ENCODE data around the gene PPA2.
"Not testable (repeated sequence)": the region's sequence is repeated elsewhere in the genome, so short reads cannot be mapped to it uniquely, and the experiment has no call there.

PPA2 gene

DNA sequence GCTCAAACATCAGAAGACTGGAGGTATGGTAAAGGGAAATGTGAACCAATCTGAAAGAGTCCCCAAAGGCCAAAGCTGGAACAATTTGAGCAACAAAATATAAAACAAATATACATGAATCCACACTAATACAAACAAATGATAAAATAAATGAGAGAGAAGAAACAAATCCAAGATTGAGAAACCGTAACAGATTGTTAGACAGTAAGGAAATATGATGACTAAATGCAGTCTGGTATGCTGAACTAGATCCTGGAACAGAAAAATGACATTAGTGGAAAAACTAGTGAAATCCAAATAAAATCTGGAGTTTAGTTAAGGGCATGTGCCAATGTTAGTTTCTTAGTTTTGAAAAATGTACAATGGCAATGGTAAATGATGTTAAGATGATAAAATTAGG is 15.9 kb downstream of the PPA2 start:
- no peak for DNase-seq

DNA sequence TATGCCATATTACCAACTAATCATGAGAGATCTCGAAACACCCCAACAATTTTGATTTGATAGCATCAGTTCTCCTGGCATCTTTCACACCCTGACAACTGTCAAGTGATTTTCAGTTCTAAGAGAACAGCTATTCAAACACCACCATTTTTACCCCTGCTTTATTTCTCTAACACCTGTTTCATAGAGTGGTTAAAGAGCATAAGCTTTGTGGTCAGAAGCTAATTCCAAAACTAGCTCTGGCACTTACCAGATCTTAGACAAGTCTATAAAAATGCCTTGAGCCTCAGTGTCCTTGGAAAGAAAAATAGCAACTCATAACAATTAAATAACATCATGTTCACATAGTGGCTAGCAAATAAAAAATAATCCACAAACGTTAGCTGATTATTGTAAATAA is 17.9 kb downstream of the PPA2 start:
- no peak for DNase-seq

DNA sequence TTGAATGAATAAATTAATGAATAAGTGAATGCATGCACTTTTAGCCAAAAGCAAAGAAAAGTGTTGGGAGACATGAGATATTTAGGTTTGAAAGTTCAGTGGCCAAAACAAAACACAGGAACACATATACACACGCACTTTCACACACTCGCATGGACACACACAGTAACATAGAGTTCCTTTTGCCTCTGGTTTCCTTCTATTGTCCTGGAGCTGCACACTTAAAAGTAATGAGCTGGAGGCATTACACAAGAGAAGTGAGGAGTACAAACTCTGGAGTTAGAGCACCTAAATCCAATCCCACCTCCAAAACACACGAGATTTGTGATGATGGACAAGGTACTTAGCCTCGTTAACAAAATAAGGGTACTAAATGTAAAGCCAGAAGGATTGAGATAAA is 18.7 kb downstream of the PPA2 start:
- DNase-seq, result no peak

DNA sequence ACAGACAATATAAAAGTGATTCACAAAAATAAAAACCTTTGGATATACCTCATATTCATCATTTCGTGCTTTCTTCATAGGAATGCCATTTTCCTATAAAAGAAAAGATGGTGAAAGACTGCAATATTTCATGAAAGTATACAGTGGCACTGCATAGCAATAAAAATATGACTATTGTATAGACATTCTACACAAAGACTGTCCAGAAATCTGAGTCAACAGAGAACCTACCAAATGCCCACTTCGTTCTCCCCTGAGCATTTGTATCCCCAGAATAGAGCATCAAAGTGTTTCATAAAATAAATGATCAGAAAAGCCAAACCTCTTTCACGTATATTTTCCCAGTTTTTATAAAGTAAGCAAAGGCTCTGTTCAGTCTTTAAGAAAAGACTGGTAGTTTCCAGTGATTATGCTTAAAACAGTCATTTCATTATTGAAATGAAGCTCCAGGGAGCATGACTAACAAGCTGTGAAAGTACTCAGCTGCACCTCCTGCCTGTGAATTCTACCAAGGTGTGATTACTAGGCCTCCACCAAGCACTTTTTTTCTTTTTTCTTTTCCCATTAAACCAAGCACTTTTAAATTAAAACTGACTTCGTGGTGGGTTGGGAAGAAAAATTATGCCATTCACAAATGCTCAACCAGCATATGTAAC is 20.2 kb downstream of the PPA2 start:
- DNase-seq, result no peak

DNA sequence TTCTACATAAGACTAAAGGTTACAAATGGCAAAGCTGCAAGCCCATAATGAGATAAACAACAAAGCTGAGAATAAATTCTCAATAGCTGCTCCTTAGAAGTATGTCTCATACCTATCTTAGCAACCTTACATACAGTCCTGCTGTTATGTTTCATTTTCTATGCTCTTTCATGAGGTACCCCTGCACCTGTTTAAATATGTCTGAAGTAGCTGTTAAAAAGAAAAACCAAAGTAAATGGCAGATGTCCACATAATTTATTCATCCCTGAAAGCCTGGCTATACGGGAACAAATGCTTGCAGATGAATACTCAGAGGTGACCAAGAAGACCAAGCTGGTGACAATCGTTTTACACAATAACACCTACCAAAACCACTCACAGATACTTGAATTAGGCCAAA is 22.5 kb downstream of the PPA2 start:
- DNase-seq, result no peak

DNA sequence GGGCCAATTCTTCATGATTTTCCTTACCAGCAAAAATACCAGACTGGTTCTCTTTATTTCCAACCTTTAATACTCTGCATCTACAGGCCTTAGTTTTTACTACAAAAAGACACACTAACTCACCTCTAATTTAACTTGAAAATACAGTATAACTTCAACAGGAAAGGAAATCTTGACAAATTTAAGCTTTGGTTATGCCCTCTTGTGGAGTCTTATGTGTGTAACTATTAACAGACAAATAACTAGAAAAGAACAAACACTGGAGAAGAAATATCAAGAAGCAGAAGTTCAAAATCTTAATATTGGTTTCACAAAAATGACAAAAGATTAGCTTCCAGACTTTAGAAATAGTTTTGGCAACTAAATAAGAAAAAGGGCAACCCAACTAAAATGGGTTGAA is 33.0 kb downstream of the PPA2 start:
- DNase-seq, result no peak

DNA sequence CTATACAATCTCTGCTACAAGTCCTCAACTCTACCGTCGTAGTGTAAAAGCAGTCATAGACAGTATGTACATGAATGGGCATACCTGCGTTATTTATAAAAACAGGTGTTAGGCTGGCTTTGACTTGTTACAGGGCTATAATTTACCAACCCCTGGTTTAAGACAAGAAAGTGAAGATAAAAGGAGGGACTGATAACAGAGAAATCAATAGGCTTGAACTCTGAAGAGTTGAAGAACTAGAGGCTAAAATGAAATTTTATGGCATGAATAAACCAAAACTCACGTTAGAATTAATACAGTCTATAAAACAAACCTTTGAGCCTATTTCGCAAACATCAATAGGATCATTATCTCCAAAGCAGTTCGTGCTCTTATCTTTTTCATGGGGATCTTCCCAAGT is 36.2 kb downstream of the PPA2 start:
- DNase-seq, result no peak

DNA sequence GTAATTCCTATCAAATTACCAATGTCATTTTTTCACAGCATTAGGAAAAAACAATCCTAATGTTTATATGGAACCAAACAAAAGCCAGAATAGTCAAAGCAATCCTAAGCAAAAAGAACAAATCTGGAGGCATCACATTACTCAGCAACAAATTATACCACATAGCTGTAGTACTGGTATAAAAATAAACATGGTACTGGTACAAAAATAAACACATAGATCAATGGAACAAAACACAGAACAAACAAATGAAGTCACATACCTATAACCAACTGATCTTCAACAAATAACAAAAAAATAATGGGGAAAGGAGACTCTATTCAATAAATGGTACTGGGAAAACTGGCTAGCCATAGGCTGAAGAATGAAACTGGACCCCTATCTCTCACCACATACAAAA is 37.4 kb downstream of the PPA2 start:
- DNase-seq, result no peak

DNA sequence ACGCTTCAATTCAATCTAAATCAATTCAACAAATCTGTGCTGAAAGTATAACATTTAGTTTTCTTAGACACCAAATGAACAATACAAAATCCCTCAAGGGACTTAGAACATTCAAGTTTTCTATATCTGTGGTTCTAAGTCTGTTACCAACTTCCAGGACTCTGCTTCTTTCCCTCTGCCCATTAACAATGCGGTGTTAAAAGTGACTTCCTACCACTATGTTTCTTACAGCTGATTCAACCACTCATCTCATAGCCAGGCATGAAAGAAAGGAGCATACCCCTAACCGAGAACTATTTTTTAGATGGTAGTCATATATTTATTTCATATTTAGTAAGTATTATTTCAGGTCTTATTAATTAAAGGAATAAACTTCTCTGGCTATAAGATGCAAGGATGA is 38.9 kb downstream of the PPA2 start:
- DNase-seq, result no peak

DNA sequence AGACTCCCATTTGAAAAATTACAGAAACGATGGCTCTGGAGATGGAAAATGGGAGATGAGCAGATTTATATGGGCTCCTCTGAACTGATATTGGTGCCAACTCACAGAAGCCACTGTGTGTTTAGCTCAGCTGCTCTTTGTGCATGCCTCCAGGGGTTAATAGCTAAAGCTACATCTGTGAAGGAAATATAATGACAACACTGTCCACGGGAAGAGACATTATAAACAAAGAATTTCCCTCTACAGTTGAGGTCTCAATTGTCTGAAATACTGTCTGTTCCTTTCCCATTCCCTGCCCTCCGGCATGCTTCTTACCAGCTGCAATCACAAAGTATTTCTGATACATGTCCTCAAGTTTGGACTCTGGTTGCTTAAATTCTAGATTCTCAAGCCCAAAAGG is 40.4 kb downstream of the PPA2 start:
- DNase-seq, result no peak

DNA sequence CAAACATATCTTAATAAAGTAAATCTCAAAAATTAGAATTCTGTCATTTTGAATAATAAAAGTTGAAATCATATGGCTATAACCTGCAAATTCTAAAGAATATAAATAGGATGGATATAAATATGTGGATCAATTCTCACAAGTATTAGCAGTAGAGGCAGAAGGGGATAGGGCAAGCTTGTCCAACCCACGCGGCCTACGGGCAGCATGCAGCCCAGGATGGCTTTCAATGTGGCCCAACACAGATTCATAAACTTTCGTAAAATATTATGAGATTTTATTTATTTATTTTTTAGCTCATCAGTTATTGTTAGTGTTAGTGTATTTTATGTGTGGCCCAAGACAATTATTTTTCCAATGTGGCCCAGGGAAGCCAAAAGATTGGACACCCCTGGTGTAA is 41.4 kb downstream of the PPA2 start:
- no peak for DNase-seq

DNA sequence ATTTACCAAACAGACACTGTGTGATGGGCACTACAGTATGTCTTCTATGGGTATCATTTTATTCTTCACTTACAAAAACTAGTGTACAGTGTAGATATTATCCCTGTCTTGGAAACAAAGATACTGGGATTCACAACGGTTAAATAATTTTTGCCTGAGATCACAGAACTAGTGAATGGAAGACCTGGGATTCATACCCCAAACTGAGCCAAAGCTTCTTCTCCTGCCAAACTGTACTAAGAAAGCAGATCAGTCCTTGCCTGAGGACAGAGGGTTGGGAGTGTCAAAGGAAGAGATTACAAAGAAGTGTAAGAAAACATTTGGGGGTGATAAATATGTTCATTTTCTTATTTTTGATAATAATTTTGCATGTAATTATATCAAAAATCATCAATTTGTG is 43.1 kb downstream of the PPA2 start:
- DNase-seq, result no peak

DNA sequence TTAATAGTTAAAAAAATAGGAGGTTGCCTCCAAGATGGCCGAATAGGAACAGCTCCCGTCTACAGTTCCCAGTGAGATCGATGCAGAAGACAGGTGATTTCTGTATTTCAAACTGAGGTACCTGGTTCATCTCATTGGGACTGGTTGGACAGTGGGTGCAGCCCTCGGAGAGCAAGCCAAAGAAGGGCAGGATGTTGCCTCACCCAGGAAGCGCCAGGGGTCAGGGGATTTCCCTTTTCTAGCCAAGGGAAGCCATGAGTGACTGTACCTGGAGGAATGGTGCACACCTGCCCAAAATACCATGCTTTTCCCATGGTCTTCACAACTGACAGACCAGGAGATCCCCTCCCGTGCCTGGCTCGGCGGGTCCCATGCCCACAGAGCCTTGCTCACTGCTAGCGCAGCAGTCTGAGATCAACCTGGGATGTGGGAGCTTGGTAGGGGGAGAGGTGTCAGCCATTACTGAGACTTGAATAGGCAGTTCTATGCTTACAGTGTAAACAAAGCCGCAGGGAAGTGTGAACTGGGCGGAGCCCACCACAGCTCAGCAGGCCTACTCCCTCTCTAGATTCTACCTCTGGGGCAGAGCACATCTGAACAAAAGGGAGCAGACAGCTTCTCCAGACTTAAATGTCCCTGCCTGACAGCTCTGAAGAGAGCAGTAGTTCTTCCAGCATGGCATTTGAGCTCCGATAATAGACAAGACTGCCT is 47.5 kb downstream of the PPA2 start:
- no peak for DNase-seq

DNA sequence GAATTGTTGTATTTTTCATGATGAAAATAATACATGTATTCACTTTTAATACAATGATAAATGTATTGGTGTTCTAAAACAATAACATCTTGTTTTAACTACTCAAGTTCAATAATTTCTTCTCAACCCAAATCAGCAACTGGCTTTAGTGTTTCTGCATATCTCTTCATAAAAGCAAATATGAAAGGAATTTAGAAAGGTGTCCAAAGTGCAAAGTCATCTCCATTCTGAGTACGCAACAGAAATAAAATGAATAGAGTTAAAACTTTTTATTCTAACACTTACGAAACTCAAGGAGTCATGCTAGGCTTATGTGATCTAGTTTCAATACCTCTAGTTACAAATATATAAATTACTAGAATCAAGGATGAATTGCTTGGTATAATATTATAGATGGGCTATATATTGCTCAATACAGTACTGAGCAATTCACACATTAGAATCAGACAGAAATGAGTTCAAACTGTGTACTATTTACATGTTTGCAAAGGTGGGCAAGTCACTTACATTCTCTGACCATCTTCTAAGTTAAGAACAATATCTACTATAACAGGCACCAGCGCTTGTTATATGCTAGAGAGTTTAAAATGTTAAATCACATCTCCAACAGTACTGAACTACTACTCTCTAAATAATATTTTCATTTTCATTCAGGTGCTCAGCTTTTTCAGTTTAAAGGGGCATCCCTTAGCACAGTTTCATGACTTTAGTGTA is 51.5 kb downstream of the PPA2 start:
- DNase-seq, result no peak

DNA sequence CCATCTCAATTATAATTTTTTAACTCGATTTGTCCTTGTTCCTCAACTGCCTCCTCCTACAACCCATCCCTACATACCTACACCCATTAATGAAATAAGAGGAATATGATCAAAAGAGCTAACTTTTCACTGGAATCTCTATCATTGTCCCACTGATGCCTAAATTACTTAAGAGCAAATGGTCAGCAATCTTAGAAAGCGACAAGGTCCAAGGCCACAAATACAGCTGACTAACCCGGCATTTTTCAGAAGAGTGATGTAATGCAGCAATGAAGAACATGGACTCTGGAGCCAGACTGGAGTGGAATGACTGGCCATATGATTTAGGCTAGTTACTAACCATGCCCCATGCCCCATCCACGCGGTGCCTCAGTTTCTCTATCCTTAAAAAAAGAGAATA is 56.2 kb downstream of the PPA2 start:
- no peak for DNase-seq

DNA sequence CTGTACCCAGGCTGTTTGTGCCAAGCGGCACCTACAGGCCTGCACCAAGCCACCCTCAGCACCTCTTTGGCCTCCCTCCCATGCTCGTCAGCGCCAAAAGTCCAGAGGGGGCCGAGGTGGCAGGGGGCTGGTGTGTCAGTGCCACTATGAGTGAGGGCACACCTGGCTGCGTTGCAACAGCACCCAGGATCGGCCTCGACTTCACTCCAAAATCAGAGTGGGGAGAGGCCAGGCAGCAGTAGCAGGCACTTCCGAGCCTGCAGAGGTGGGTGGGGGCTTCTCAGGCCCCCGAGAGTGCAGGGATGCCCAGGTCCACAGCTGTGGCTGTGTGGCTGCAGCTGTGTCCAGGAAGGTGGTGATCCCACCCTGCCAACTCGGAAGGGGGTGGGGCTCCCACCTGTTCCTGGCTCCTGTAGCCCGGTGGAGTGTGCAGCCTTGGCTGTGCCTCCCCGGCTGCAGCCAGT is 58.5 kb downstream of the PPA2 start:
- no peak for DNase-seq

DNA sequence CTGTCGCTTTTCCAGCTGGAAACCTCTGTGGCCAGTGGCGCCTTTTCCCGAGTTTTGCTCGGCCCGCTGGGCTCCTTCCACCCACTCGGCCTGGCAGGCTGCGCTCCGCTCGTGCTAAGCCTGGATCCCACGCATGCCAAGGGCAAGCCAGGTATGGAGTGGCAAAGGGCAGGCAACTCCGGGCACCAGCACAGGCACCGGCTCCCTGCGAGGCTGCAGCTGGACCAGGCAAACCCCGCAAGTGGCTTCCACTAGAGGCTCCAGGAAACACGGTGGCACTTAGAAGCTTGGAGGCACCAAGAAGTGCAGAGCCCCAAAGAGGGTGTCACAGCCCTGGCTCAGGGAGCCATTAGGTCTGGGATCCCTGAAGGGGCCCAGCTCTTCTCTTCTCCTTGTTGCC is 59.5 kb downstream of the PPA2 start:
- DNase-seq, result no peak

DNA sequence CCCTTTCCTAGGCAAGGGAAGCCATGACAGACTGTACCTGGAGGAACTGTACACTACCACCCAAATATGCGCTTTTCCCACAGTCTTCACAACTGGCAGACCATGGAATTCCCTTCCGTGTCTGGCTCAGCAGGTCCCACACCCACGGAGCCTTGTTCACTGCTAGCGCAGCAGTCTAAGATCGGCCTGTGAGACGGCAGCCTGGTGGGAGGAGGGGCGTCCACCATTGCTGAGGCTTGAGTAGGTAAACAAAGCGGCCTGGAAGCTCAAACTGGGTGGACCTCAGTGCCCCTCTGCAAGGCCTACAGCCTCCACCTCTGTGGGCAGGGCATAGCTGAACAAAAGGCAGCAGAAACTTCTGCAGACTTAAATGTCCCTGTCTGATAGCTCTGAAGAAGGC is 64.7 kb downstream of the PPA2 start:
- DNase-seq, result not testable (repeated sequence)

DNA sequence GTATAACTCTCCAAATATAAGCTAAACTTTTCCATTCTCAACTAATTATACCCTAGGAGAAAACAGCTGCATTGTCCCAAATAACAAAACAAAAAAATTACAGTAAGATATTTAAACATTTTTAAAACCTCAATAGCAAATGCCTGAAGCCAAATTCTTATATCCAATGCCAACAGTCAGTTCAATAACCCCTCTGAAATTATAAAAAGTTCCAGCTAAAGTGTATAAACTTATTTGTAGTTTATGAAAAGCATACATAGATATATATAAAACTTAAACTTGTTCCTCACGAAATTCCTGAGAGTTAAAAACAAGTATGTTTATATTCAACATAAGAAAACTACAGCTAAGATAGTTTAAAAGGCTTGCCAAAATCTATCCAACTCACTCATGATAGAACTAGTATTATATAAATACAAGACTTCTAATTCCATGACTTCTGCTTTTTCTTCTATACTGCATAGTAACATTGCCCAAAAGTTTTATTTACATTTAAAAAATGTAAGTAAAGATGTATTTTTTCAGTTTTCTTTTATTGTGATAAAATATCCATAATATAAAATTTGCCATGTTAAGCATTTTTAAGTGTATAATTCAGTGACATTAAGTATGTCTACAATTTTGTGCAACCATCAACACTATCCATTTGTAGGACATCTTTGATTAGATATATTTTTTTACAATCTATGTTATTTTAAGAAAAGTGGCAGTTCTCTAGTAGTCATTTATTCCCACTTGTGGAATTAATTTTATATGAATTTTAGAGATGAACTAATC is 72.8 kb downstream of the PPA2 start:
- no peak for DNase-seq

DNA sequence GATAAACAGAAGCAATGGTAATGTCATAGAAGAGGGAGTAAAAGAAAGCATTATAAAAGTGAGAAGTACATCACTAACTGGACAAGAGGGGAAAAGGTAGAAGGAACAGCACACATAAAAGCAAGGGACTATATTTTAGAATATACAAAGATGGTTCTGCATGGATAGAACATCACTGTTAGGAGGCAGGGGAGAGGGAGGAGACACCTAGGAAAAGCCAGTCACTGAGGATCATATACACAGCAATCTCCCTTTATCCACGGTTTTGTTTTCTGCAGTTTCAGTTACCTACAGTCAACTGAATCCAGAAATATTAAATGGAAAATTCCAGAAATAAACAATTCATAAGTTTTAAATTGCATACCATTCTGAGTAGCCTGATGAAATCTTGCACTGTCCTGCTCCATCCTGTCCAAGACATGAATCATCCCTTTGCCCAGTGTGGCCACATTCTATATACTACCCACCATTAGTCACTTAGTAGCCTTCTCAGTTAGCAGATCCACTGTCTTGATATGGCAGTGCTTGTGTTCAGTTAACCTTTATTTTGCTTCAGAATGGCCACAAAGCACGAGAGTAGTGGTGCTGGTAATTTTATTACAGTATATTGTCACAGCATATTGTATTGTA is 74.2 kb downstream of the PPA2 start:
- no peak for DNase-seq

DNA sequence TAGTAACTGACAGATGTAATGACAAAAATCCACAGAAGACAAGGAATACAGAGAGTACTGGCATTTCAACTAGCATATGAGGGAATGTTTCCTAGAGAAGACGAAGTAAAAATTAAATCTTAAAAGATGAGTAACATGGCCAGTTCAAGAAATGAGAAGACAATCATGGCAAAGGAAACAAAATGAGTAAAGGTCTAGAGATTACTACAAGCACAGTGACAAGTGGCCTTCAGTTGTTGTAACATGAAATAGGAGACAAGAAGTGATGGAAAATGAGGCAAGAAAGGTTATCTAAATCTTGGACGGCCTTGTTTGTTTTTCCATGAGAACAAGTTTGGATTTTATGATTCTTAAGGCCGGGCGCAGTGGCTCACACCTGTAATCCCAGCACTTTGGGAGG is 81.0 kb downstream of the PPA2 start:
- DNase-seq, result no peak

DNA sequence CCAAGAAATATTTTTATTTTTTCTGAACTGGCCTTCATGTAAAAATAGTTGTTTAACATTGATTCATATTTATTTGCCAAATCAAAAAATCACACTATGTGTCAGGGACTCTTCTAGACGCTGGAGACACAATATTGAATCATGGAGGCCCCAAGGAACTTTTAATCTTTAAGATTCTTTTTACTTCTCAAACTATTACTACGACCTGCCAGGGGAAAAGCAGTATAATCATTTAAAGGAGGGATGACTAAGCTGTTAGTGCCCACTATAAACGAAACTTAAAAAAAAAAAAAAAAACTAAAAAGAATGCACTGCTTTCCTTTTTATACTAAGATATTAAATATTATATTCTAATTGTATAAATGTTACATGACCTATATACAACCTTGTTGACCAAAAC is 84.7 kb downstream of the PPA2 start:
- no peak for DNase-seq

DNA sequence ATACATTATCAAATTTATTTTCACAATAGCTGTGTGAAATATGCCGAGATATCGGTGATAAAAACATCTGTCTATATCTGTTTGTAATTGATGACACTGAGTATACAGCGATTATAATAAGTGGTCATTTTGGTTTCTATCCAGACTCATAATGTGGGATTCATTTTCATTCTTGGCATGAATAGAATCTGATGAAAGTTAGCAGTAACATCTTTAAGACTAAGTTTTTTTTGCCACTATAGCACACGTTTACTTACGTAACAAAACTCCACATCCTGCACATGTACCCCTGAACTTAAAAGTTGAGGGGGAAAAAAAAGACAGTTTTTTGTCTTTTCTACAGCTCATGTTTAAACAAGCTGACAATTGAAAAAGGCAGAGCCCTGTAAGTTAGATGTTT is 86.4 kb downstream of the PPA2 start:
- no peak for DNase-seq

Measured in NCI-H510A (cell line).